Sigmoid colon (tissue), 7 donors: ENCODE results near the gene ATP1A2. TPM values are rescaled to one million over a fixed set of nuclear protein-coding genes. Genes with fewer than 3 reads are reported as not detected.

Experiments
- DNase-seq: peaks from one replicate; pipeline ENCODE4 v3.0.0-alpha.2; 2019
- H3K27ac ChIP-seq, 4 donors: fragments of 200-600 bp; sonication (generic); one replicate each; pipeline ENCODE4 v1.5.1; 2016 to 2019; ENCODE audit warnings: mild to moderate bottlenecking in 1 of 4
- H3K27me3 ChIP-seq, 3 donors: fragments of 200-600 bp; sonication (generic); one replicate each; pipeline ENCODE4 v1.5.1; 2019; ENCODE audit warnings: mild to moderate bottlenecking in 1 of 3
- H3K36me3 ChIP-seq, 4 donors: fragments of 200-600 bp; sonication (generic); one replicate each; pipeline ENCODE4 v1.5.1; 2016 to 2019
- H3K4me1 ChIP-seq, 4 donors: fragments of 200-600 bp; sonication (generic); one replicate each; pipeline ENCODE4 v1.5.1; 2017 to 2019
- H3K4me3 ChIP-seq, 4 donors: fragments of 200-600 bp; sonication (generic); one replicate each; pipeline ENCODE4 v1.5.1; 2017 to 2019; ENCODE audit warnings: mild to moderate bottlenecking in 2 of 4, moderate library complexity in 1 of 4
- H3K9me3 ChIP-seq, 4 donors: fragments of 200-600 bp in 3 of 4; sonication (generic) in 3 of 4; one replicate each; pipeline versions ENCODE4 v1.5.1 to v1.6.1; 2013 to 2019
- CTCF ChIP-seq, 4 experiments: fragments of 450-650 bp in 3 of 4; fragments of 200-600 bp in 1 of 4; IDR thresholded peaks; one replicate each; pipeline ENCODE4 v1.5.1; 2016 to 2019; ENCODE audit warnings: antibody characterized with exemption in 4 of 4, mild to moderate bottlenecking in 3 of 4, moderate library complexity in 2 of 4
- EP300 ChIP-seq, 4 donors: sonication (generic); formaldehyde crosslinking; IDR thresholded peaks; one replicate each; pipeline ENCODE4 v1.6.1; 2017; ENCODE audit warnings: antibody characterized with exemption in 4 of 4
- POLR2A ChIP-seq, 2 donors: fragments of 450-650 bp; IDR thresholded peaks; one replicate each; pipeline ENCODE4 v1.6.1; 2016; ENCODE audit warnings: antibody characterized with exemption in 2 of 2, mild to moderate bottlenecking in 2 of 2, moderate library complexity in 2 of 2
- POLR2AphosphoS5 ChIP-seq, 4 donors: sonication (generic); formaldehyde crosslinking; IDR thresholded peaks; one replicate each; pipeline ENCODE4 v1.6.1; 2017; ENCODE audit warnings: antibody characterized with exemption in 4 of 4
- WGBS, 2 donors: extraction: QIAGEN DNeasy Blood & Tissue Kit; methylation state at CpG; one replicate each; pipeline ENCODE4 v1.1.7; 2013; 5-methylcytosine and 5-hydroxymethylcytosine counted together
- intact Hi-C: fragments of 100-400 bp; cut with DNase I; formaldehyde crosslinking; loops from one replicate; pipeline ENCODE4 v1.15.1; 2023
- polyA plus RNA-seq, 3 donors: library from polyadenylated mRNA; stranded (reverse); fragments of 200-250 nt; gene quantifications; one replicate each; pipeline ENCODE4 v1.2.3, GENCODE V29; 2013
- total RNA-seq, 4 donors: library from RNA; depleted of rRNA; stranded (reverse); fragments of >200 nt; gene quantifications; one replicate each; pipeline ENCODE4 v1.1.0, GENCODE V29; 2016
- donor health status: healthy with polysubstance abuse.
- donor health status: Bipolar disorder and iron deficiency.
- donor health status: healthy.

Gene ATP1A2
- total and polyA plus RNA-seq, 7 donors, result 0.92 to 153 (median 60.7) TPM

GRCh38 chr1:160161965-160162705, 46.6 kb downstream of the ATP1A2 start:
- Histone ChIP-seq H3K4me1 (peaks cover 0 to 6% (median 0%) of the 10 kb centered on the region in 4 donors), H3K27me3 (no peaks in the 10 kb centered on the region), H3K4me3 (no peak overlapping the region), H3K36me3 (no peaks in the 10 kb centered on the region), H3K27ac (no peak overlapping the region), H3K9me3 (no peaks in the 10 kb centered on the region)
- intact Hi-C loops, result no loop called here
- WGBS, 2 donors, result 67 to 78% methylated on average over 6 of the region's 6 CpGs
- TF ChIP-seq CTCF (IDR thresholded peaks at IDR 0.05) (peak in 1 of 4 experiments; percentile 21), EP300 (IDR thresholded peaks at IDR 0.05) (no peak), POLR2A (IDR thresholded peaks at IDR 0.05) (no peak), POLR2AphosphoS5 (IDR thresholded peaks at IDR 0.05) (no peak)
- no peak for DNase-seq

- H3K27me3 ChIP-seq, result no peaks in the 10 kb centered on the region
- H3K4me3 ChIP-seq, result no peak overlapping the region
- WGBS, 2 donors, result 69 to 82% methylated on average over 2 of the region's 2 CpGs
- no peaks in the 10 kb centered on the region for H3K36me3 ChIP-seq
- no peak for DNase-seq
- peaks cover 0 to 6% (median 0%) of the 10 kb centered on the region in 4 donors for H3K4me1 ChIP-seq
- intact Hi-C loops, result no loop called here
- H3K9me3 ChIP-seq, result no peaks in the 10 kb centered on the region
- TF ChIP-seq POLR2AphosphoS5 (IDR thresholded peaks at IDR 0.05), result no peak
- no peak for TF ChIP-seq CTCF (IDR thresholded peaks at IDR 0.05)
- TF ChIP-seq POLR2A (IDR thresholded peaks at IDR 0.05), result no peak
- TF ChIP-seq EP300 (IDR thresholded peaks at IDR 0.05), result no peak
- H3K27ac ChIP-seq, result no peak overlapping the region
Measured at GRCh38 chr1:160162931-160163330, 47.4 kb downstream of the ATP1A2 start.

GRCh38 chr1:160163615-160164014, 48.1 kb downstream of the ATP1A2 start:
- H3K27ac ChIP-seq, result no peak overlapping the region
- H3K27me3 ChIP-seq, result no peaks in the 10 kb centered on the region
- H3K9me3 ChIP-seq, result no peaks in the 10 kb centered on the region
- no peak overlapping the region for H3K4me3 ChIP-seq
- TF ChIP-seq CTCF (IDR thresholded peaks at IDR 0.05), result no peak
- no peak for TF ChIP-seq POLR2AphosphoS5 (IDR thresholded peaks at IDR 0.05)
- peaks cover 0 to 6% (median 0%) of the 10 kb centered on the region in 4 donors for H3K4me1 ChIP-seq
- intact Hi-C loops, result no loop called here
- no peaks in the 10 kb centered on the region for H3K36me3 ChIP-seq
- 93 to 98% methylated on average over 1 of the region's 1 CpG for WGBS, 2 donors
- no peak for DNase-seq

- DNase-seq, result no peak
- Histone ChIP-seq H3K27me3 (no peaks in the 10 kb centered on the region), H3K9me3 (no peaks in the 10 kb centered on the region), H3K4me3 (no peak overlapping the region), H3K27ac (no peak overlapping the region), H3K4me1 (peaks cover 0 to 6% (median 0%) of the 10 kb centered on the region in 4 donors), H3K36me3 (no peaks in the 10 kb centered on the region)
- WGBS, 2 donors, result 87 to 91% methylated on average over 10 of the region's 10 CpGs
- intact Hi-C loops, result no loop called here
- TF ChIP-seq EP300 (IDR thresholded peaks at IDR 0.05) (no peak), POLR2AphosphoS5 (IDR thresholded peaks at IDR 0.05) (no peak), CTCF (IDR thresholded peaks at IDR 0.05) (no peak), POLR2A (IDR thresholded peaks at IDR 0.05) (no peak)
Measured at GRCh38 chr1:160164121-160164520, 48.6 kb downstream of the ATP1A2 start.
